Muscle of back (tissue), 11 donors: ENCODE data around the gene GPN1. TPM values are rescaled to one million over a fixed set of nuclear protein-coding genes. Genes with fewer than 3 reads are reported as not detected.
A peak's percentile ranks its signal among the peaks of the same experiment; 100 is the strongest.
"Not testable (repeated sequence)": the region's sequence is repeated elsewhere in the genome, so short reads cannot be mapped to it uniquely, and the experiment has no call there.

Experiments used
- DNase-seq, 3 donors: peaks; one replicate each; pipeline versions ENCODE4 v3.0.0 to v3.0.0-alpha.2; 2013
- polyA plus RNA-seq, 10 donors: library from polyadenylated mRNA; unstranded; fragments of 120-200 nt; gene quantifications; one replicate each; pipeline ENCODE4 v1.2.1, GENCODE V29; 2013; ENCODE audit not compliant: insufficient read length in 10 of 10

The GPN1 gene
- polyA plus RNA-seq, 10 donors: 29.2 to 39.6 (median 35.2) TPM

- DNase-seq: no peak
Observed at GRCh38 chr2:27624943-27625342, 3.9 kb upstream of the GPN1 start.

DNA sequence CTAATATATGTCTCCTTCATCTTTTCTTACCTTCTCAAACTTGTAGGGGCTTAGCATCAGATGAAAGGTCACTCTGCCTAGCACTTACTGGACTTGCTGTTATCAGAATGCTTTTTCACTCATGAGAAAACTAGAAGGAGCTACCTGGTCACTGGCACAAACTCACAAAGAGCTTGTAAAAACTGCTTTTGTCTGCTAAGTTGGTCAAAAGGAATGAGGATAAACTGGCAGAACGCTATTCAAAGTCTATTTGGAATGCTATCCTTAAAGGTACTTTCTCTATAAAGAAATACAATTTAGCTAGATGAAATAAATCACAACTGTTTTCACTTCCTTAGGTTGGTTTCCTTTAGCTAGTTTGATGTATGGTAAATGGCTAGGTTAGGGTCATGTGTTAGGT lies 2.5 kb upstream of the GPN1 start:
- DNase-seq: not testable (repeated sequence)

GRCh38 chr2:27626921-27627320 lies 1.9 kb upstream of the GPN1 start:
- DNase-seq: not testable (repeated sequence)

- DNase-seq: peak in 2 of 3 donors; percentile 7 to 76
Observed at GRCh38 chr2:27627963-27628766, 685 bp upstream of the GPN1 start.

GRCh38 chr2:27630257-27630656 lies 1.4 kb downstream of the GPN1 start:
- not testable (repeated sequence) for DNase-seq

DNA sequence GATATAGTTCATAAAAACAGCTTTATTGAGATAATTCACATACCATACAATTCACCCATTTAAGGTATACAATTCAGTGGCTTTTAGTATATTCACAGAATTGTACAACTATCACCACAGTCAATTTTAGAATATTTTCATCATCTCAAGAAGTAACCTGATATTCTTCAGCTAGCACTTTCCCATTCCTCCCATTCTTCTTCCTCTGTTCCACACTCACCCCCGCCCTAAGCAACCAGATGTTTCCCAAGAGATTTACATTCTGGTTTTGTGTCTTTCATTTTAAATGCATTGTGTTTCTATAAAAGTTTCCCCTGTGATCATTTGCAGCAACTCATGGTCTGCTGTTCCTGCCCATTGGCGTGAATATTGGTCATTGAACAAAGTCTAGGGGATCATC lies 5.4 kb downstream of the GPN1 start:
- no peak for DNase-seq

- DNase-seq: no peak
Observed at GRCh38 chr2:27636766-27637165, 7.9 kb downstream of the GPN1 start.

GRCh38 chr2:27638037-27638637 lies 9.3 kb downstream of the GPN1 start:
- DNase-seq: peak in 1 of 3 donors; percentile 61

GRCh38 chr2:27638709-27639108 lies 9.9 kb downstream of the GPN1 start:
- peak in 1 of 3 donors; percentile 80 for DNase-seq

DNA sequence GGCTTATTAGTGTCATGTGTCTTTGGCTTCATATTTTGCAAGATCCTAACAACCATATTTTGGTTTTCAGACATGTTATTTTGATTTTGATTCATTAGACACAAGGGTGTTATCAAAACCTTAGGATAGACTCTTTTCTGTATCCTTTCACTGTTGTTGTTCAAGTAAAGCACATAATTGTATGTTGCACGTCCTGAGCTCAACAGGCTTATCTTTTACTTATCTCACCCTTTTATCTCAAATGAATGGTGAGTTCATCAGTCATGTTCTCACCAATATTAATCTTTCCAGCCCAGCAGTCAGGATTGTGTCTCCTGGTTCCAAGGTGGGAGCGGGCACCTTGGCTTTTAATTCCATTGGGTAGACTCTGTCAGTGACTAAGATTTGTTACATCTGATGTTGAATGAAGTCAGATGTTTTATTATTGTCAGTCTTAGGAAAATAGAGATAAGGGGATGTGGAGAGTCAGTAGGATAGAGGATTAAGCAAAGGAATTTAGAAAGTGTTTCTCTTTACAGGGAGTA lies 11.9 kb downstream of the GPN1 start:
- no peak for DNase-seq

DNA sequence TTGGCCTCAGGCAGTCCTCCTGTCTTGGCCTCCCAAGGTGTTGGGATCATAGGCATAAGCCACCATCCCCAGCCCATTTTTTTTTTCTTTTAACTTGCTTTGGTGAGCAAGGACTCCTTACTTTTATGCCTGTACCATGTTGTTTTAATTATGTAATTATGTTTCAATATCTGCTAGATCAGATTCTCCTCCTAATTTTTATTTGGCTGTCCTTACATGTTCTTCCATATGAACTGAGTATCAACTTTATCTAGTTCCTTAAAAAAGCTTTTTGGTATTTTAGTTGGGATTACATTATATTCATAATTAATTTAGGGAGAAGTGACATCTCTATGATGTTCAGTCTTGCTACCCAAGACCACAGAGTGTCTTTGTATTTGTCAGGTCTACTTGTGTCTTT lies 16.3 kb downstream of the GPN1 start:
- DNase-seq: no peak

DNA sequence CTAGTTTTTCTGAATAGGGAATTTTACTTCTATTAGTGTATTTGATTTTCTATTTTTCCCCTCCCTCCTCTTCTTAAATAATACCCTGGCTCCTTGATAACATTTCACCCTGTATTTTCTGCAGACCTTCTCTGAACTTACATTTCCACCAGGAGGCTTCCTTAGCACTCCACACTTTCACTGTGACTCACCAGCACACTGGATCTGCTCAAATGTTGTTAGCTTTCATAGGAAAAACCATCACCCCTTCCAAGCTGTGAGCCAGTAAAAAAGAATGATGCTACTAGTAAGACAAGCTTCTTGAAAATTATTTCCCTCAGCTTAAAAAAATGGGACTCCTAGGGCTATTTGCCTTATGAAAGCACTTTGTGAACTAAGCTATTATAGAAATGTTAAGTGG lies 18.4 kb downstream of the GPN1 start:
- DNase-seq: no peak

GRCh38 chr2:27647737-27648136 lies 18.9 kb downstream of the GPN1 start:
- no peak for DNase-seq

DNA sequence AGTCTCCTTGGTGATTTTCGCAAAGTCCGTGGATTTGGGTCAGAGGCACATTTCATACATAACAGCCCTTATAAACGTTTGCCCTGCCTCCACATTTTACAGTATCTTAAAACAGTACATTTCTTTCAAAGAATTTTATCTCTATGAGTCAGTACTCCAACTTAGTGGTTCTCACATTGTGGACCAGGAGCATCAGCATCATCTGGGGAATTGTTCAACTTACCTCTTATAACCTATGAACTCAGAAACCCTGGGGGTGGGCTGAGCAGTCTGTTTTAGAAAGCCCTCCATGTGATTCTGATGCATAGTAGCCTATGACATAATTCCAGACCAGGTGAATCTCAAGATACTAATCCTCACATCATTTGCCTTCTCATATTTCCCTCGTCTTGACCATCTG lies 22.2 kb downstream of the GPN1 start:
- no peak for DNase-seq

- no peak for DNase-seq
Observed at GRCh38 chr2:27652341-27652740, 23.5 kb downstream of the GPN1 start.

DNA sequence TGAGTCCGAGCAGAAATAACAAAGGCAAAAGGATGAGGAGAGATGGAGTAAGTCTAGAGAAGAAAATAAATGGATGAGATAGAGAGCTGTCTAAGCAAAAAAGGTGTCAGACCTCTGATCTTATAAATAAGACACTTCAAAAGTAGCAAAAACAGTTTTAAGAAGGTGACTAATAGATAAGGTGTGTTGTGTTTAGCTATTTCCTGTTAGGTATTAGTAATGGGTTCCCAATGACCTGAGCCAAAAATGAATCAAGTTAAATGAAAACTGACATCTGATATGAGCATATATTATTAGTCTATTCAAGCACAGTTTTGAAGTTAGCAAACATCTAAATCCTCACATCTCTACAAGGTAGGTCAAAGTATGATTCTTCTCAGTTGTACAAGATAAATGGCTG lies 23.9 kb downstream of the GPN1 start:
- DNase-seq: no peak

DNA sequence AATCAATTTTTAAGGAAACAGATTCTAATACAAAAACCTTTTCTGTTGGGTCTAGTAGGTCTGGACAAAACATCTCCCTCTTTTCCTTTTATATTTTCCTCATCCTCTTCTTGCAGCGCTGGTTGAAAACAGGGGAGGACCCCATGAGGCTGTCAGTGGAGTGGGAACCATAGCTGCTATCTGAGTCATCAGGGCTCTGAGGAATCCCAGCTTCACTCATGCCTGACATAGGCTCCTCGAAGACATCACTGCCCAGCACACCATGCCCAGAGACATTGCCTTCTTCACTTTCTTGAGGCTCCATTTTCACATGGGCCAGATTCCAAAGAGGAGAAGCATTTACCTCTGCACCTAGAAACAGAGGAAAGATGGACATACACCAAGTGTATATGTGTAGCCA lies 24.5 kb downstream of the GPN1 start:
- DNase-seq: no peak

GRCh38 chr2:27655155-27655951 lies 26.5 kb downstream of the GPN1 start:
- DNase-seq: no peak

GRCh38 chr2:27661371-27661770 lies 32.5 kb downstream of the GPN1 start:
- DNase-seq: no peak

DNA sequence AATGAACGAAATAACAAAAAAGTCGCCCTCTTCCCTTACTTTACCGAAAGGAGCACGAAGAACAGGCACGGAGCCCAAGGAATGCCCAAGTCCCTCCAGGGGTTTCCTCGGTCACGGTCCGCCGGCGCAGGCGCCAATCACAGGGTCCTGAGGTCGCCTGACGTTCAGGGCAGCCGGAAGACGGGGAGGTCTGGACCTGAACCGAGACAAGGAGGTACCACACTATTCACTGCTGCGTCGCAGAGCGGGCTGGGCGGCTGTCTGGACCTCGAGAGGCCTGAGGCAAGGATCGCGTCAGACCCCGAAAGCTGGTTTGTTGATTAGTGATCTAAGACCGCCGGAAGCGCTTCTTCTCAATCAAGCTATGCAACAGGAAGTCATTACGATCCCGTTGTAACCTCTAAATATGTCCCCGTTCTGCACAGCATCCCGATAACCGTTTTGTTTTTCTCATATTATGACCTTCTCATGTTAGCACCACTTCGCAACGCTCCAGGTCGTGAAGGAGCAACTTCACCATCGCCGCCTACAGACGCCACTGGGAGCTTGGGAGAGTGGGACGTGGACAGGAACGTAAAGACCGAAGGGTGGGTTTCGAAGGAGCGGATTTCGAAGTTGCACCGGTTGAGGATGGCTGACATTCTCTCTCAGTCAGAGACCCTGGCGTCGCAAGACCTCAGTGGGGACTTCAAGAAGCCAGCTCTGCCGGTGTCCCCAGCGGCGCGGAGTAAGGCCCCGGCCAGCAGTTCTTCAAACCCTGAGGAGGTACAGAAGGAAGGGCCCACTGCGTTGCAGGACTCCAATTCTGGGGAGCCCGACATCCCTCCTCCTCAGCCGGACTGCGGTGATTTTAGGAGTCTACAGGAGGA lies 34.7 kb downstream of the GPN1 start, which contains the start of the genes SLC4A1AP and SUPT7L:
SLC4A1AP (plus strand) TSS at position 605 of the 869 bp plus-strand sequence; CDS start at position 631, 26 bp downstream.
SUPT7L (minus strand) TSS at position 330 of the 869 bp plus-strand sequence. CDS start 1,422 bp downstream, outside the sequence.
- peak; percentile 87 to 96 (median 88) for DNase-seq

DNA sequence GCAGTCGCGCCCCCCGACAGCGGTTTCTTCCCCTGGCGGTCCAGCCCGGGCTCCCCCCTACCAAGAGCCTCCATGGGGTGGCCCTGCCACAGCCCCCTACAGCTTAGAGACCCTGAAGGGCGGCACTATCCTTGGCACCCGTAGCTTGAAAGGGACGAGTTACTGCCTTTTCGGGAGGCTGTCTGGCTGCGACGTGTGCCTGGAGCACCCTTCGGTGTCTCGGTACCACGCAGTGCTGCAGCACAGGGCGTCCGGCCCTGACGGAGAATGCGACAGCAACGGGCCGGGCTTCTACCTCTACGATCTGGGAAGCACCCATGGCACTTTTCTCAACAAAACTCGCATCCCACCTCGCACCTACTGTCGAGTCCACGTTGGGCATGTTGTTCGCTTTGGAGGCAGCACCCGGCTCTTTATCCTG lies 35.3 kb downstream of the GPN1 start:
- no peak for DNase-seq
